Colon (tissue), 2 donors: Measurements from ENCODE around the gene CYGB.
"Not testable (repeated sequence)": the region's sequence is repeated elsewhere in the genome, so short reads cannot be mapped to it uniquely, and the experiment has no call there.

Source experiments
- FAIRE-seq: peaks from 2 replicates; lab custom pipeline; 2012; peaks lifted over from hg19 to GRCh38; lab: Jason Lieb, UNC
- donor health status: control.
- donor health status: control.

The CYGB gene

DNA sequence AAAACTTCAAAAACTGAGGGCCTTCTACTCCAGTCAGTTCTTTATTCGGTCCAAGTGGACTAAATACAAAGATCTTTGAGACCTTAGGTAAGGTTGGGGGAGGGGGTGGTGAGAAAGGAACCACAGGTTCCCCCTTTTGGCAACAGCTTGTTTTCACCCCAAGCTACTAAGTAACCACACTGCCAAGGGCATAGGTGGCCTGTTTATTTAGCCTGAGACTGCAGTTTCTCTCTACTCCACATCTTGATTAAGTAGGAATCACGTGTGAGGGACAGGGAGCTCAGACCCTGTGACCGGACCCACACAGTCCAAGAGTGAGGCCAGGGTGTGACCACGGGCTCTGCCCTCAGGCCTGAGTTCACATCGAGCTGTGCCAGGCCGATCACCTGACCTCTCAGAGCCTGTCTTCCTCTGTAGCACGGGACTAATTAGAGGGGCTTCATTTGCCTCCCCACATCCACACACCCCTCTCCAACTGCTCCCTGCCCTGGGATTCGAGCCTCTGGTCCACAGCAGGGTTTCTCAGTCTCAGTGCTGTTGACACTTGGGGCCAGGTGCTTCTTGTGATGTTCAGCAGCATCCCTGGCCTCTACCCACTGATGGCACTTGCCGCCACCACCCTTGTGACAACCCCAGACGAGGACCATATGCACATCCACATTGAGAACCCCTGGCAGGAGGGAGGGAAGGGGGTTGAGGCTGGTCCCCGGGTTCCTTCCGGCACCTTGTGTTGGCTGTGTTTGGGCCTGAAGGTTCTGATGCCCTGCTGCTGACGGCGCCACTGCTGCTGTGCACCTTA lies 30.3 kb upstream of the CYGB start:
- no peak for FAIRE-seq

DNA sequence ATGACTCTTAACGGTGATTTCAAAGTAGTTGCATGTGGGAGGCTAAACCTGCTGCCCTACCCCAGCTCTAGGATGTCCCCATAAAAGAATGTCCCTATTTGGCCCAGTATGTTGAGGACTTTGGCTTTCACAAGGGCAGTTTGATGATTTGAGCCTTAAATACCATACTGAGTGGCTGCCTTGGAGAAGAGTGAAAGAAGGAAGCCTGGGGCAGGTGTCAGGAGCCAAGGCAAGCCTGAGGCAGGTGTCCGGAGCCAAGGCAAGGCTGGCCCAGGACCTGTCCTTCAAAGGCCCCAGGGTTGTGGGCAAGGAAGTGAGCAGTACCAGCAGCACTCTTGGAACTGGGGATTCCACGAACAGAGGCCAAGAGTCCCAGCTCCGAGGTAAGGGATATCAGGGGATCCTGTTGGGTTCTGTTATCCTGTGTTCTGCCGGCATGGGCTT lies 29.5 kb upstream of the CYGB start:
- no peak for FAIRE-seq

DNA sequence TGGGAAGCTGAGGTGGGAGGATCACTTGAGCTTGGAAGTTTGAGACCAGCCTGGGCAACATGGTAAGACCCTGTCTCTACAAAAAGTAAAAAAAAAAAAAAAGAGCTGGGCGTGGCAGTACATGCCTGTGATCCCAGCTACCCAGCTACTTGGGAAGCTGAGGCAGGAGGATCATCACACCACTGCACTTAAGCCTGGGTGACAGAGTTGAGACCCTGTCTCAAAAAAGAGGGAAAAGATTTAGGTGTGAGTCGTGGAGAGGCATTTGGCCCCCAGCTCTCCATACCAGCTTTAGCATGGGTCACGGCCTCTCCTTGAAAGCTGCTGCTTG lies 29.1 kb upstream of the CYGB start:
- FAIRE-seq: no peak

DNA sequence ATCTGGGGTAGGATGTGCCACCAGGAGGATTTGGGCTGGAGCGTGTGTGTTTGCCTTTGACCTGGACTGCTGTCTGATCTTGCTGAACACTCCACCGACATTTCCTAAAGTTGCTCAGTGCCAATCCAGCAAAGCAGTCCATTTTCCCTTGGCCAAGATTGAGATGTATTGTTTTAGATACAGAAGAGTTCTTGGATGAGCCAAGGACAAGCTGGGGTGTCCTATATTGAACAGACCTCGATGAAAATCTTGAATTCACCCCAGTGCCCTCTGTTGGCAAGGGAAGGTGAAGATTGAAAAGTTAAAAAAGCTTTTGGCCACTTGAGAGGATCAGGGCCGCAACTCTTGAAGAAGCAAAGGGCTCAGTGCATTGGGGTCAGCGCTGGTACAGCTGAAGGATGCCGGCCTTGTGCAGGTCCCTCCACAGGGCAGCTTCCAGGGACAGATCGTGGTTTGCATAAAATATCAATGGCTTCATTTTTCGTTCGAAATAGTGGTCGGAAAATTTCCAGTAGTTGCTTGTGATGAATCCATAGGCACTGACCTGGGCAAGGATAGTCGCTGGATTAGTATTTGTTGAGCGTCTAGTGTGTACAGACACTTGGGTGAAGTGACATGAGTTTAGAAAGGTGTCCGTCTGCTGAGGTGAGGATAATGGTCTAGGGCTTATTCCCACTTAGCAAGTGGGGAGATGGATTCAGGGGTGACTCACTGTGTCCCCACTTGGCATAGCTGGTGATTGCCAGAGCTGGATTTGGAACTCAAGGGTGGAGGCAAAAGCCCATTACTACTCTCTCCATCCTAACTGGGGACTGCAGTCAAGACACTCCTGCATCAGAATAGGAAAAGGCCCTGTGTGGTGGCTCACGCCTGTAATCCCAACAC lies 28.5 kb upstream of the CYGB start:
- FAIRE-seq: no peak

GRCh38 chr17:76564991-76565727 lies 27.6 kb upstream of the CYGB start:
- not testable (repeated sequence) for FAIRE-seq

GRCh38 chr17:76563359-76563758 lies 25.9 kb upstream of the CYGB start:
- FAIRE-seq: not testable (repeated sequence)

GRCh38 chr17:76562734-76563148 lies 25.2 kb upstream of the CYGB start:
- no peak for FAIRE-seq

DNA sequence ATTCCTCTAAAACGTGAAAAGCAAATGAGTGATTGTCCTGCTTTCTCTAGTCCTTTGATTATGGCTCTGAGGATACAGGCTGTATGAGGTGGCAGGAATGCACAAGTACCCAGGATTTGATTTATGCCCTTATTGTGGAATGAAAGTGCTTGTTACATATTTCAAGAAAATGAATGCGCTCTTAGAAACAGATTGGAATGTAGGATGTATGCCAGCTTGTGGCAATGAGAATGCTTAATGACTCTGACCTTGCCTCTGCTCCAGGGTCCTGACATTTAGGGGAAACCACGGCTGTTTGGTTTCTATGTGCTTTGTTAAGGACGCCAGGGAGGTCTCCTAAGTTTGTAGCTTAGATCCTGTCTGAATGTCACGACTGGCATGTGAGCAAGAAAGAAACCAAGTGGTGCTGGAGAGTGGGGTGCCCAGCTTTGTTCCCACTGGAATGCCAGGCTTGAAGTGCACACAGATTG lies 24.3 kb upstream of the CYGB start:
- FAIRE-seq: no peak

GRCh38 chr17:76561332-76561731 lies 23.8 kb upstream of the CYGB start:
- no peak for FAIRE-seq

DNA sequence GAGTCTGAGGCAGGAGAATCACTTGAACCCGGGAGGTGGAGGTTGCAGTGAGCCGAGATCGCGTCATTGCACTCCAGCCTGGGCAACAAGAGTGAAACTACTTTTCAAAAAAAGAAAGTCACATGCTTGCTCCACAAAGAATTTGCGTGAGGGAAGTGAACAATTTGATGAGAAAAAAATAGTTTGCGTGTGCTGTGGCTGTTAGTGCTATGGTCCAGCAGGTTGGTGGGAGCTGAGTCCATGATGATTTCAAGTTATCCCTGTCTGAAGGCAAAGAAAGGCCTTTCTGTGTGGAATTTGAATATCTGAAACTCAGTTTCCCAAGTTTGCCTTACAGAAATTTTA lies 23.3 kb upstream of the CYGB start:
- no peak for FAIRE-seq

- FAIRE-seq: no peak
These were observed 22.7 kb upstream of the CYGB start for GRCh38 chr17:76560036-76560876.

GRCh38 chr17:76559460-76559859 lies 22.0 kb upstream of the CYGB start:
- not testable (repeated sequence) for FAIRE-seq

- FAIRE-seq: no peak
These were observed 20.9 kb upstream of the CYGB start for GRCh38 chr17:76558198-76559095.

DNA sequence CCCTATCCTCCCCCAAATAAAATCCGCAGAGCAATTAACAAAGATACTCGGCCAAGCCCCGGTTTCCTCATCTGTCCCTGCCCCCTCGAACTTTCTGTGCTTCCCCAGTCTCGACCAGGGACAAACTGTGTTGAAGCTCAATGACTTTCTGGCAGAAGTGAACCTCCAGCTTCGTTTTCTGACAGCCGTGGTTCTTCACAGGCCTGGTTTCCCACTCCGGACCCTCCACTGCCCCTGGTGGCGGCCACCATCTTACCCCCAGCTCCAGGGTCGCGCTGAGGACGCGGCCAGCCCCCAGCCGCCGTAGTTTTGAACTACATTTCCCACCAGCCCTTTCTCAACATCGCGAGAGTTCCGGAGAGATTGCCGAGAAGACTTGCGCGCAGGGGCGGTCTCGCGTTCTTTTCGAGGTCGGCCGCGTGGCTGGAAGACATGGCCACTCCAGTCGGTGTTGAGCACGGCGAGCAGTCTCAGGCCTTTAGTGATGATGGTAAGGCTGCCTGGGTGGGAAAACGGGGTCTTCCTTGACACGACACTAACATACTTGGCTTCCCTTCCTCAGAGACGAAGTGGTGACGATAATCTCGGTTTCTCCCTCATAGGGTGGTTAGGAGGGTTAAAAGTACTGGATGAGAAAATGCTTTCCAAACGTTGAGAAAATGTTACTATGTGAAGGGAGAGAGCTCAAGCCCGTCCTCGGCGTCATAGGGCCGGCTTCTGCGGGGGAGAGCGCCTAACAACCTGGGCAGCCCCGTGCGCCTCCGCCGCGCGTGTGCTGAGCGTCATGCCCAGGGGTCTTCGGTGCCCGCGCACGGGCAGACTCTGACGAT lies 20.1 kb upstream of the CYGB start:
- no peak for FAIRE-seq

GRCh38 chr17:76556765-76557367 lies 19.4 kb upstream of the CYGB start:
- no peak for FAIRE-seq

DNA sequence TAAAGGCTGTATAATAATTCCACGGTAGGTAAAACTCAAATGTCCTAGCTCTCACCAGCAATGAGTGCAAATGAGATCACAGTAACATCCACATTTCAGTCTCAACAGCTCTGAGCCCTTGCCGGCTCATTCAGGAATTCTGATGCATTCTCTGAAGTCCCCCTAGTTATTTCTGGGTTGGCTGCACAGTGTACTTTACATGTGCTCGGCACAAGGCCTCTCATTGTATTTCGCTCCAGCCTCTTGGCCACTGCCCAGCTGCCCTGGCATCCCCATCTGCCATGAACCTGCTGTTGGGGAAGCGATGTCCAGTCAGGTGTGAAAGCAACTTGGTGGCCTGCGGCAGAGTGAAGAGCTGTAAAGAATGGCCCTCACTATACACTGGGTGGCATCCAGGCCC lies 16.6 kb upstream of the CYGB start:
- no peak for FAIRE-seq

DNA sequence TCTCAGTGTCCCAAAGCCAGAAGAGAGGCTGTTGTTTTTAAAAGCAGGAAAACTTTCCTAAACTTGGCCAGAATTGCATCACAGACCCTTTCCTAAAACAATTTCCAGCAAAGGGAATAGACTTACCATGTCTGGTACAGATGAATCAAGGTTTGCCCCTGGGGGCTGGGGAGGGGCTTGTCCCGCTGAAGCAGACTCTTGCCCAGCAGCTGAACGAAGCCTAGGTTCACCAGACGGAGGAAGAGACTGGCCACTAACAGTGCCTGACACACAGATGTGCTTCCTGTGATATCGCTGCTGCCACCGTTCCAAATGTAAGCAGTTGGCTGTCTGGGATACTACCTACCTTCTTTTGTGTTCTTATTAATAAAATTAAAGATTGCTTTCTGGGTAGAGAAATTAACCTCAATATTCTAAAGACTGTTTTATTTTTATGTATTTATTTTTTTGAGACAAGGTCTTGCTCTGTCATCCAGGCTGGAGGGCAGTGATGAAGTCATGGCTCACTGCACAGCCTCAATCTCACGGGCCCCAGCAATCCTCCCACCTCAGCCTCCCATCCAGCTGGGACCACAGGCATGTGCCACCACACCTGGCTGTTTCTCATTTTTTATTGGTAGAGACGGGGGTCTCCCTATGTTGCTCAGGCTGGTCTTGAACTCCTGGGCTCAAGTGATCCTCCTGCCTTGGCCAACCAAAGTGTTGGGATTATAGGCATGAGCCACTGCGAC lies 15.8 kb upstream of the CYGB start:
- no peak for FAIRE-seq

DNA sequence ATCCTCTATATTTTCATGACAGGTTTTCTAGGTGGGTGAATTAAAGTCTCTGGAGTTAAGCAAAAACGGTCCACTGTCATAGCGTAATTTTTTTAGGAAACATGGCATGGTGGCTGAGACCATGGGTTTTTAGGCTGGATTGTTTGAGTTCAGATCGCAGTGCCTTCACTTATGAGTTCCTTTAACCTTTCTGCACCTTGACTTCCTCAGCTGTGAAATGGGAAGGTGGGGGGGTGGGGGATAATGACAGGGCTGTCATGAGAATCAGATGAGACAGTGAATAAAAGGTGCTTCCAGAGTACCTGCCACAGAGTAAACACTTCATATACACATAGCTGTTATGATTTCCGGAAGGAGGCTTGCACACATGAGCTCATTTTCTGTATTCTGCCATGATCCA lies 14.2 kb upstream of the CYGB start:
- FAIRE-seq: no peak
